Activated T-helper 1 cell treated with anti-CD3 and anti-CD28 coated beads, Interleukin-2, amount 50 U/mL, for 16 hours (primary cell): ENCODE measurements around the gene NPAS2.

Experiments used
- DNase-seq, 2 donors: peaks; one replicate each; pipeline ENCODE4 v3.0.0-alpha.2; 2020; ENCODE audit warnings: low read depth in 1 of 2, low spot score in 1 of 2

Gene NPAS2

GRCh38 chr2:101011152-101011551 is 191.2 kb downstream of the NPAS2 start:
- no peak for DNase-seq

- no peak for DNase-seq
Measured at GRCh38 chr2:101012054-101012705, 192.2 kb downstream of the NPAS2 start.

- no peak for DNase-seq
Measured at GRCh38 chr2:101012706-101013181, 192.8 kb downstream of the NPAS2 start.

- no peak for DNase-seq
Measured at GRCh38 chr2:101014264-101014857, 194.4 kb downstream of the NPAS2 start.

- DNase-seq = no peak
Measured at GRCh38 chr2:101017371-101017770, 197.4 kb downstream of the NPAS2 start.

GRCh38 chr2:101018934-101019333 is 199.0 kb downstream of the NPAS2 start:
- DNase-seq = no peak

GRCh38 chr2:101022221-101022620 is 202.3 kb downstream of the NPAS2 start:
- no peak for DNase-seq

GRCh38 chr2:101023327-101024107 is 203.6 kb downstream of the NPAS2 start:
- DNase-seq = no peak

GRCh38 chr2:101025561-101025960 is 205.6 kb downstream of the NPAS2 start:
- no peak for DNase-seq

GRCh38 chr2:101026253-101026701 is 206.3 kb downstream of the NPAS2 start:
- no peak for DNase-seq

- no peak for DNase-seq
Measured at GRCh38 chr2:101026923-101027469, 207.1 kb downstream of the NPAS2 start.

- no peak for DNase-seq
Measured at GRCh38 chr2:101027852-101028251, 207.9 kb downstream of the NPAS2 start.

- no peak for DNase-seq
Measured at GRCh38 chr2:101030866-101031554, 211.1 kb downstream of the NPAS2 start.

- DNase-seq = no peak
Measured at GRCh38 chr2:101032084-101032776, 212.3 kb downstream of the NPAS2 start.

GRCh38 chr2:101036562-101036961 is 216.6 kb downstream of the NPAS2 start:
- DNase-seq = no peak

GRCh38 chr2:101037161-101037755 is 217.3 kb downstream of the NPAS2 start:
- DNase-seq = no peak

GRCh38 chr2:101038455-101039255 is 218.7 kb downstream of the NPAS2 start:
- no peak for DNase-seq

GRCh38 chr2:101040072-101040471 is 220.1 kb downstream of the NPAS2 start:
- DNase-seq = no peak

GRCh38 chr2:101040761-101041160 is 220.8 kb downstream of the NPAS2 start:
- no peak for DNase-seq
